SK-N-SH treated with all-trans-retinoic acid at 6 μM for 48 hours (cell line): Measurements from ENCODE around the gene TMEM184A.
A peak's percentile ranks its signal among the peaks of the same experiment; 100 is the strongest.

Experiments used
- ARNTL ChIP-seq: fragments of 450-650 bp; formaldehyde crosslinking; IDR thresholded peaks from 2 replicates; pipeline ENCODE4 v1.5.0; 2020; ENCODE audit warnings: low read depth, mild to moderate bottlenecking, moderate library complexity, borderline replicate concordance
- GLIS3 ChIP-seq: fragments of 250-450 bp; sonication (Bioruptor Pico); IDR thresholded peaks from 2 replicates; pipeline ENCODE4 v1.5.0; 2020; ENCODE audit warnings: mild to moderate bottlenecking, moderate library complexity
- ISL1 ChIP-seq: fragments of 250-450 bp; sonication (Bioruptor Pico); IDR thresholded peaks from 2 replicates; pipeline ENCODE4 v2.1.2; 2022; ENCODE audit warnings: mild to moderate bottlenecking, moderate library complexity
- PATZ1 ChIP-seq: fragments of 250-450 bp; sonication (Bioruptor Pico); IDR thresholded peaks from 2 replicates; pipeline ENCODE4 v1.8.0; 2020; ENCODE audit warnings: mild to moderate bottlenecking, moderate library complexity, borderline replicate concordance
- POU6F1 ChIP-seq: fragments of 250-450 bp; sonication (Bioruptor Pico); IDR thresholded peaks from 2 replicates; pipeline ENCODE4 v1.8.0; 2021; ENCODE audit warnings: low read depth, mild to moderate bottlenecking, moderate library complexity, borderline replicate concordance
- PPARA ChIP-seq: fragments of 250-450 bp; sonication (Bioruptor Pico); IDR thresholded peaks from 2 replicates; pipeline ENCODE4 v1.5.0; 2020; ENCODE audit warnings: mild to moderate bottlenecking, borderline replicate concordance
- SNAI2 ChIP-seq: fragments of 250-450 bp; sonication (Bioruptor Pico); IDR thresholded peaks from 2 replicates; pipeline ENCODE4 v1.5.0; 2020; ENCODE audit warnings: mild to moderate bottlenecking, moderate library complexity
- ZFP30 ChIP-seq: fragments of 450-650 bp; formaldehyde crosslinking; IDR thresholded peaks from 2 replicates; pipeline ENCODE4 v1.5.0; 2022; ENCODE audit warnings: mild to moderate bottlenecking, moderate library complexity
- ZNF8 ChIP-seq: fragments of 450-650 bp; formaldehyde crosslinking; IDR thresholded peaks from 2 replicates; pipeline ENCODE4 v1.5.0; 2020; ENCODE audit warnings: mild to moderate bottlenecking, moderate library complexity

GRCh38 chr7:1536743-1537534 lies 19.1 kb downstream of the TMEM184A start:
- no peak for TF ChIP-seq POU6F1 (CRISPR knock-in tag)
- TF ChIP-seq SNAI2 (CRISPR knock-in tag) = no peak
- peak; percentile 95 for TF ChIP-seq PATZ1
- no peak for TF ChIP-seq GLIS3 (CRISPR knock-in tag)
- no peak for TF ChIP-seq ARNTL
- TF ChIP-seq ZFP30 = peak; percentile 26; the same call in 1 of the 2 replicates
- no peak for TF ChIP-seq PPARA
- no peak for TF ChIP-seq ZNF8 (CRISPR knock-in tag)
- TF ChIP-seq ISL1 (CRISPR knock-in tag) = peak; percentile 33; the same call in 1 of the 2 replicates
